Stimulated activated memory B cell treated with anti-CD40 and anti-IgM and Interleukin-4, amounts not matched to agents 10 μg/mL and 1 μg/mL and 100 μg/mL, for 72 hours (primary cell): ENCODE results near the gene KRTAP21-1.

Experiments used
- ATAC-seq: fragments of 150-1000 bp; cut with Tn5 transposase; 2 replicates; pipeline ENCODE4 v1.10.0; 2021
- H3K27ac Mint-ChIP-seq: one replicate; pipeline ENCODE4 v1.8.0; 2022; ENCODE audit warnings: mild to moderate bottlenecking, mixed read lengths
- H3K27me3 Mint-ChIP-seq: one replicate; pipeline ENCODE4 v1.8.0; 2022; ENCODE audit warnings: mixed read lengths
- H3K36me3 Mint-ChIP-seq: one replicate; pipeline ENCODE4 v1.8.0; 2022; ENCODE audit warnings: mixed read lengths
- H3K4me1 Mint-ChIP-seq: one replicate; pipeline ENCODE4 v1.8.0; 2022; ENCODE audit warnings: mixed read lengths
- H3K4me3 Mint-ChIP-seq: one replicate; pipeline ENCODE4 v1.8.0; 2022; ENCODE audit warnings: mild to moderate bottlenecking, moderate library complexity, mixed read lengths
- H3K9me3 Mint-ChIP-seq: one replicate; pipeline ENCODE4 v1.8.0; 2022; ENCODE audit warnings: mixed read lengths

Gene KRTAP21-1

GRCh38 chr21:30714456-30714855 lies 40.8 kb downstream of the KRTAP21-1 start:
- no peaks in the 10 kb centered on the region for H3K4me1 Mint-ChIP-seq
- ATAC-seq, result no peak

GRCh38 chr21:30713766-30714165 lies 41.5 kb downstream of the KRTAP21-1 start:
- no peak overlapping the region for H3K27ac Mint-ChIP-seq
- H3K4me1 Mint-ChIP-seq, result no peaks in the 10 kb centered on the region
- no peaks in the 10 kb centered on the region for H3K36me3 Mint-ChIP-seq
- no peak overlapping the region for H3K4me3 Mint-ChIP-seq
- no peak for ATAC-seq
- H3K27me3 Mint-ChIP-seq, result no peaks in the 10 kb centered on the region
- H3K9me3 Mint-ChIP-seq, result peaks cover 15% of the 10 kb centered on the region

More at GRCh38 chr21:30714456-30714855, 40.8 kb downstream of the KRTAP21-1 start:
- Mint-ChIP-seq H3K36me3 (no peaks in the 10 kb centered on the region), H3K9me3 (peaks cover 15% of the 10 kb centered on the region), H3K27ac (no peak overlapping the region), H3K27me3 (no peaks in the 10 kb centered on the region), H3K4me3 (no peak overlapping the region)

- Mint-ChIP-seq H3K9me3 (peaks cover 13% of the 10 kb centered on the region), H3K4me3 (no peak overlapping the region), H3K27ac (no peak overlapping the region), H3K36me3 (no peaks in the 10 kb centered on the region), H3K4me1 (no peaks in the 10 kb centered on the region), H3K27me3 (no peaks in the 10 kb centered on the region)
- ATAC-seq, result no peak
Observed at GRCh38 chr21:30710499-30710898, 44.7 kb downstream of the KRTAP21-1 start.

GRCh38 chr21:30707409-30707808 lies 47.8 kb downstream of the KRTAP21-1 start:
- no peaks in the 10 kb centered on the region for H3K4me1 Mint-ChIP-seq
- H3K4me3 Mint-ChIP-seq, result no peak overlapping the region
- H3K27ac Mint-ChIP-seq, result no peak overlapping the region
- no peaks in the 10 kb centered on the region for H3K36me3 Mint-ChIP-seq
- no peak for ATAC-seq
- peaks cover 6% of the 10 kb centered on the region for H3K9me3 Mint-ChIP-seq
- no peaks in the 10 kb centered on the region for H3K27me3 Mint-ChIP-seq
